Neural crest cell (in vitro differentiated cells): ENCODE data around the gene SFXN2. TPM values are rescaled to one million over a fixed set of nuclear protein-coding genes. Genes with fewer than 3 reads are reported as not detected.
"Not testable (repeated sequence)": the region's sequence is repeated elsewhere in the genome, so short reads cannot be mapped to it uniquely, and the experiment has no call there.

Source experiments
- DNase-seq: peaks from one replicate; pipeline ENCODE4 v3.0.0; 2021; ENCODE audit warnings: low read depth, mixed read lengths, low spot score
- H3K27ac Mint-ChIP-seq: one replicate; pipeline ENCODE4 v1.8.0; 2021; ENCODE audit warnings: mild to moderate bottlenecking, mixed read lengths; ENCODE audit not compliant: unreplicated experiment
- H3K27me3 Mint-ChIP-seq: 2 replicates; pipeline ENCODE4 v1.8.0; 2021; ENCODE audit warnings: low read depth, mild to moderate bottlenecking, mixed read lengths
- H3K36me3 Mint-ChIP-seq: 2 replicates; pipeline ENCODE4 v1.8.0; 2021; ENCODE audit warnings: low read depth, mild to moderate bottlenecking, mixed read lengths
- H3K4me1 Mint-ChIP-seq: 2 replicates; pipeline ENCODE4 v1.8.0; 2021; ENCODE audit warnings: mixed read lengths
- H3K4me3 Mint-ChIP-seq: one replicate; pipeline ENCODE4 v1.8.0; 2021; ENCODE audit warnings: mild to moderate bottlenecking, mixed read lengths
- H3K9me3 Mint-ChIP-seq: 2 replicates; pipeline ENCODE4 v1.8.0; 2021; ENCODE audit warnings: mixed read lengths
- CTCF ChIP-seq: fragments of 200-600 bp; sonication (generic); conservative IDR thresholded peaks from 2 replicates; pipeline ENCODE4 v1.5.0; 2021; ENCODE audit warnings: antibody characterized with exemption, mild to moderate bottlenecking
- total RNA-seq: library from RNA; stranded (reverse); gene quantifications from 2 replicates; pipeline ENCODE4 v1.2.1, GENCODE V29; 2021

Gene SFXN2
- total RNA-seq, 1 donor from 2014 or later, result 36.6 TPM

DNA sequence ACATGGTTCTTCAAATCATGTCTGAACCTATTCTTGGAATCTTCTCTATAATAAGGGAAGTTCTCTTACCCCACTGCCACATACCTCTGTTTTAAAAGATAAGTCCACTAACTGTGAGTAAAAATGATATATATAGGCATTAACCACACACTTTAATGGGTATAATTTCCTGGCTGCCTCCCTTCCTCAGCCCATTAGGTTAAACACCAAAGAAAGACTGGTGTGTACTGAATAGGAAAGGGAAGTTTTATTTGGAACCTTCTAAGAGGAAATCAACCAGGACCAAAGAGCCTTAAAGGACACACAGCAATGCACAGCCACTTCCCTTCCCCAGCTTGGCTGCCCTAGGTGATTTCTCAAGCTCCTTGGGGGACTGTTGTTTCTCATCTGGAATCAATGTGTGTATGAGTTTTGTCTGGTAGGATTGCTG lies 24.3 kb downstream of the SFXN2 start:
- Mint-ChIP-seq H3K27ac (no peak overlapping the region), H3K4me3 (no peak overlapping the region), H3K9me3 (peaks cover 3% of the 10 kb centered on the region), H3K4me1 (peaks cover 15% of the 10 kb centered on the region), H3K27me3 (peaks cover 2% of the 10 kb centered on the region), H3K36me3 (no peaks in the 10 kb centered on the region)
- no peak for DNase-seq
- no peak for TF ChIP-seq CTCF

DNA sequence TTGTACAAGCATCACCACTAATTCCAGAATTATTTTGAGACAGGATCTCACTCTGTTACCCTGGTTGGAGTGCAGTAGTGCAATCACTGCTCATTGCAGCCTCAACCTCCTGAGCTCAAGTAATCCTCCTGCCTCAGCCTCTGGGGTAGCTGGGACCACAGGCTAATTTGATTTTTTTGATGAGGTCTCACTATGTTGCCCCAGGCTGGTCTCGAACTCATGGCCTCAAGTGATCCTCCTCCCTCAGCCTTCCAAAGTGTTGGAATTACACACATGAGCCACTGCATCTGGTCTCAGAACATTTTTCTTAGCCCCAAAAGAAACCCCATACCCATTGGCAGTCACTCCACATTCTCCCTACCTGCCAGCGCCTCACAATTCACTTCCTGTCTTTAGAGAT lies 25.8 kb downstream of the SFXN2 start:
- no peak for TF ChIP-seq CTCF
- Mint-ChIP-seq H3K4me1 (peaks cover 28% of the 10 kb centered on the region), H3K27ac (no peak overlapping the region), H3K27me3 (peaks cover 3% of the 10 kb centered on the region), H3K36me3 (no peaks in the 10 kb centered on the region), H3K4me3 (no peak overlapping the region), H3K9me3 (peaks cover 3% of the 10 kb centered on the region)
- no peak for DNase-seq

DNA sequence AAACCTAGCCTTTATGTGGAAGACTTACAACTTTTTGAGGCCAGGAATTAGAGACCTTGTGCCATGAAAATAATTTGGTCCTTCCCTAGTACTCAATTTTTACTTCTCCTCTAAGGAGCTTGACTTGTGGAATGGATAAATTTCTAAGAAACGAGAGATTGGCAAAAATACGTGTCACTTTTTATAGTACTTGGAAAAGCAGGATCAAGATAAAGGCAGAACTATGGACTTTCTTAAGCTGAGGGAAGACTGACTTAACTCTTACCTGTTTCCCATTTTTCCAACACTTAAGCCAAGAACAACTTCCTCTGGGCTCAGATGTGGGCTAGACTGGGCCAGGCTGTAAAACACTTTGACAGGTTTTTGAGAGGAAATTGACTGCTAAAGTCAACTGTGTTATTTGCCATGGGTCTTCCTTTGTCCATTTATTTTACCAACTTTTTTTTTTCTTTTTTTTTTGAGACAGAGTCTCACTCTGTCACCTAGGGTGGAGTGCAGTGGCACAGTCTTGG lies 27.3 kb downstream of the SFXN2 start:
- H3K36me3 Mint-ChIP-seq, result no peaks in the 10 kb centered on the region

DNA sequence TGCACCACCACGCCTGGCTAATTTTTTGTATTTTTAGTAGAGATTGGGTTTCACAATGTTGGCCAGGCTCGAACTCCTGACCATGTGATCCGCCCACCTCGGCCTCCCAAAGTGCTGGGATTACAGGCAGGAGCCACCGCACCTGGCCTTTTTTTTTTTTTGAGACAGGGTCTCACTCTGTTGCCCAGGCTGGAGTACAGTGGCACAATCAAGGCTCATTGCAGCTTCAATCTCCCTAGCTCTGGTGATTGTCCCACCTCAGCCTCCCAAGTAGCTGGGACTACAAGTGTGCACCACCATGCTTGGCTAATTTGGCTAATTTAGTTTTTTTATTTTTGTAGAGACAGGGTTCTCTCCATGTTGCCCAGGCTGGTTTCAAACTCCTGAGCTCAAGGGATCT lies 27.9 kb downstream of the SFXN2 start:
- not testable (repeated sequence) for DNase-seq, H3K4me3 Mint-ChIP-seq, H3K9me3 Mint-ChIP-seq, H3K36me3 Mint-ChIP-seq, H3K27ac Mint-ChIP-seq, H3K27me3 Mint-ChIP-seq
- H3K4me1 Mint-ChIP-seq, result peaks cover 35% of the 10 kb centered on the region

More for the DNA sequence above, 27.3 kb downstream of the SFXN2 start:
- no peak for TF ChIP-seq CTCF
- peaks cover 35% of the 10 kb centered on the region for H3K4me1 Mint-ChIP-seq
- H3K9me3 Mint-ChIP-seq, result peaks cover 3% of the 10 kb centered on the region
- DNase-seq, result no peak
- H3K27me3 Mint-ChIP-seq, result peaks cover 3% of the 10 kb centered on the region
- no peak overlapping the region for H3K27ac Mint-ChIP-seq
- peak overlapping the region; percentile 11 for H3K4me3 Mint-ChIP-seq

GRCh38 chr10:102743078-102743587 lies 28.7 kb downstream of the SFXN2 start:
- Mint-ChIP-seq H3K27ac (no peak overlapping the region), H3K4me3 (peak overlapping the region; percentile 93), H3K27me3 (peaks cover 3% of the 10 kb centered on the region), H3K4me1 (peaks cover 35% of the 10 kb centered on the region), H3K36me3 (no peaks in the 10 kb centered on the region), H3K9me3 (peaks cover 3% of the 10 kb centered on the region)
- no peak for TF ChIP-seq CTCF
- no peak for DNase-seq

- DNase-seq, result peak; percentile 89
- Mint-ChIP-seq H3K9me3 (peaks cover 3% of the 10 kb centered on the region), H3K27me3 (peaks cover 3% of the 10 kb centered on the region), H3K27ac (peak within 1 kb of the TSS; percentile 94), H3K4me1 (peaks cover 42% of the 10 kb centered on the region), H3K36me3 (no peaks in the 10 kb centered on the region), H3K4me3 (peak within 1 kb of the TSS; percentile 93)
- TF ChIP-seq CTCF, result no peak
Observed at GRCh38 chr10:102743588-102744373, 29.3 kb downstream of the SFXN2 start, which contains the start of gene WBP1L. TSS of gene WBP1L (plus strand) at chr10:102743948. CDS start at chr10:102744054, 106 bp downstream.
